NCI-H69 (cell line): ENCODE results near the gene SURF2.
"Not testable (repeated sequence)": the region's sequence is repeated elsewhere in the genome, so short reads cannot be mapped to it uniquely, and the experiment has no call there.

ENCODE experiments used
- DNase-seq: peaks from one replicate; lab custom pipeline; 2025; lab: John Stamatoyannopoulos, UW

Gene SURF2

DNA sequence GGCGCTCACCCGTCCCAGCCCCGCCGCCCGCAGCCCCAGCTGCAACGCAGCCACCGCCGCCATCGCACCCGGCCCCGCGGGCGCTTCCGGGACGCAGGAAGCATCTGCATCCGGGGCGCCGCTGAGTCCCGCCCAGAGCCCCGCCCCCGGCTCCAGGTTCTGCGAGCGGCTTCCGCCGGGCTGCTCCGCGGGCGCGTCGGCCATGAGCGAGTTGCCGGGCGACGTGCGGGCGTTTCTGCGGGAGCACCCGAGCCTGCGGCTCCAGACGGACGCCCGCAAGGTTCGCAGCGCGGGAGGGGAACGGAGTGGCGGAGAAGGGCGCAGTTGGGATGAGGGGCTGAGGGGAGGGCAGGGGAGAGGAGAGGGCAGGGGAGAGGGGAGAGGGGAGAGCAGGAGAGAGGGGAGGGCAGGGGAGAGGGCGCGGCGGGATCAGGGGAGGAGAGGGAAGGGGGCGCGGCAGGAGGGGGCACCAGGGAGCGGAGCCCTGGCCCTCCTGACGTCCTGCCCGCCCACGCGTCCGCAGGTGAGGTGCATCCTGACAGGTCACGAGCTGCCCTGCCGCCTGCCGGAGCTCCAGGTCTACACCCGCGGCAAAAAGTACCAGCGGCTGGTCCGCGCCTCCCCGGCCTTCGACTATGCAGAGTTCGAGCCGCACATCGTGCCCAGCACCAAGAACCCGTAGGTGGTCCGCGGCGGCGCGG is at the start of gene SURF2, which contains the start of gene SURF1:
Gene SURF2, plus strand, starts transcription at position 160 of the 701 bp plus-strand sequence. Its CDS starts 43 bp downstream, at position 203.
Gene SURF1, minus strand, starts transcription at position 97 of the 701 bp plus-strand sequence. Its CDS starts 34 bp downstream, at position 63.
- peak; percentile 94 for DNase-seq

DNA sequence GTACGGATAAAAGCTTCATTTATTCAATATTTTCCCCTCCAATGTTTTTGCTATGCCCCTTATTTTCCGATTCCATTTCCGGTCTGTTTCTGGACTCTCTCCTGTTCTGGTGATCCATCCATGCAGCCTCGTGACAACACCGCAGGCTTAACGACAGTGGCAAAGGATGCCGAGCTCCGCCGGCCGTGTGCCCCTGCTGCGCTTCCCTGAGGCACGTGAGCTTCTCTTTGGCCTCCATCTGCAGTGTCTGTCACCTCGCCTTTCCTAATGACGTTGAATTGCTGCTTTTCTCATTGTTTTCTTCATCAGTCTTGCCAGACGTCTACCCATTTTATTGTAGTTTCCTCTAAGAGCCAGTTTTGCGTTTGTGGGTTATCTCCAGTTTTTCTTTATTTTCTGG is 49.0 kb upstream of the SURF2 start:
- no peak for DNase-seq

DNA sequence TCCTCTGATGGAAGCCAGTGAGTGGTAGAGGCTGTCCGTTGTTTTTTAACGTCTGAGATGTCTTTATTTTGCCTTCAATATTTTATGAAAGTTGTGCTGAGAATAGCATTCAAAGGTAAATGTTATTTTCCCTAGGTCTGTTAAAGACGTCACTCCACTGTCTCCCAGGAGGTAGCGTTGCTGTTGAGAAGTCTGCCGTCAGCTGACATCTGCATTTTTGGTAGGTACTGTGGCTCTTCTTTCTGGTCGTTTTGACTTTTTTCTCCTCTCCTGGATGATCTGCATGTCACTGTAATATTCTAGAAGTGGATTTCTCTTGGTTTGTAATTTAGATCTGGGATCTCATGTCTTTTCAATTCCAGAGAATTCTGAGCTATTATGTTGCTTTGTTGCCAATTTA is 46.7 kb upstream of the SURF2 start:
- no peak for DNase-seq

DNA sequence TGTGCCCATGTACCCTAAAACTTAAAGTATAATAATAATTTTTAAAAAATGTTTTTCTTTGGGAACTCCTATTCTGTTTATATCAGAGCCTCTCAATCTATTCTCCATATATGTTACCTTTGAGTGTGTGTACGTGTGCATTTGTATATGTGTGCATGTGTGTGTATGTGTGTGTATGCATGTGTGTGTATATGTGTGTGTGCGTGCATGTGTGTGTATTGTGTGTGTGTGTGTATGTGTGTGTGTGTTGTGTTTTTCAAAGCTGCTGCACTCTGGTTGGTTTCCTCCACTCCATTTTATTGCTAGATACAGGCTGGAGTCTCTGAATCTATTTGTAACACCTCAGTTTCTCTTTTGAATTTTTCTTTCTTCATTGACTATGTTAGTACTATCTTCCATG is 40.4 kb upstream of the SURF2 start:
- DNase-seq: no peak

DNA sequence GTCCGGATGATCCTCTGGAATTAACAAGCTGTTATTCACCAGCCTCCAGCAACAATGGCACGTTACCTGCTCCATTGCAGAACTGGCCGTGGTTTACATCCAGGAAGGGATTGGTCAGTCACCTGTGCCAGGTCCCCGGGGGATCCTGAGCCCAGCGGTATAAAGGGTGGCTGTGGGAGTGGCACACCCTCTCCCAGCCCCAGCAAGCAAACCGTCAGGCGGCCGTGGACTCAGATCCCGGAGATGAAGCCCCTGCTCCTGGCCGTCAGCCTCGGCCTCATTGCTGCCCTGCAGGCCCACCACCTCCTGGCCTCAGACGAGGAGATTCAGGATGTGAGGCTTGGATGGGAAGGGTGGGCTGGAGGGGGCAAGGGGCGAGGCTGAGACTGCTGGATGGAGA is 38.8 kb upstream of the SURF2 start:
- not testable (repeated sequence) for DNase-seq

DNA sequence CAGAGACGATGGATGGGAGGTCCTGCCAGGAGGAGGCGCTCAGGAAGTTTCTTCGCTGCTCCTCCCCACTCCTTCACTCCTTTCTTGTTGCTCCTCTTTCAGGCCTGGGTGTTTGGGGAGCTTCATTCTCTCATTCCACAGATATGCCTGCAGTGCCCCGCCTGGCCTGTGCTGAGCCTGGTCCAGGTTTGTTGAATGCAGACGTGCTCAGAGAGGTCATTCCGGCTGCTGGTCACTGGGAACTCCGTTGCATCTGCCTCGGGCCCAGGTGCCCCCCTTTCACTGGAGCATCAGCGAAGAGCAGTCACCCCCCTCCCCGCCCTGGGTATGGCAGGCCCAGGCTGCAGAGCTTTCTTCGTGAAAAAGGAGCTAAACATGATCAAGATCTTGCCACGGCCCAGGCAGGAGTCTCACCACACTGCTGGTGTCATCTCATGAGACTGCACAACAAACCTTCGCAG is 35.9 kb upstream of the SURF2 start:
- DNase-seq: no peak

DNA sequence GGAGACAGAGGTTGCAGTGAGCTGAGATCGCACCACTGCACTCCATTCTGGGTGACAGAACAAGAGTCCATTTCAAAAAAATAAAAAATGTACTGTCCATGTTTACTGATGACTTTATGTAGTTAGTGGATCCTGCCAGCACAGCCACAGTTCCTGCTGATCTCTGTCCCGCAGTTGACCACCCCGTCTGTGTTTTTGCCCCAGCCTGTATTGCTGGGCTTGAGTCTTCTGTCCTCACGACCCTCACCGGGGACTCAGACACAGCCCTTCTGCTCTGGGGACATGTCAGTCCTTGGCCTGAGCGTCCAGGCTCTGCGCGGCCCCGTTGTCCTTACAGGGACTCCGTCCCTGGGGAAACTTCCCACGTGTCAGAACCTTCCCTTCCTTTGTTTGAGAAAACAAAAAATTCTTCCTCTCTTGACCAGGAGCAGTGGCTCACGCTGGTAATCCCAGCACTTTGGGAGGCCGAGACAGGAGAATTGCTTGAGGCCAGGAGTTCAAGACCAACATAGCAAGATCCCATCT is 34.9 kb upstream of the SURF2 start:
- DNase-seq: no peak

DNA sequence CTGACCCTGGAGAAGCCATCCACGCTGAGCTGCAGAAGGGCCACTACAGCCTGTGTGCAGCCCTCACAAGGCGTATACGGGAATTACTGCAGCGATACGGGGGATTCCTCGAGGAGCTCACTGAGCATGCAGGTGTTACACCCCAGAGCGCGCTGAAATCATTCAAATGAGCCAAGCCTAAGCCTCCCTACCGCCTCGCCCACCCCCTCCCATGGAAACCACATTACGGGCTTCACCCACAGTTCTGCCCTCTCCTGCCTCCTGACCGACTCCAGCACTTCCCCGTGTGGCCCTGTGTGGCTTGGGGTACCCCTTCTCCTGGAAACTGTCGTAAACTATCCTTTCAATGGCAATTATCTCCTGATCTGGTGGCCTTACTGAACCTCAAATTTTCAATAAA is 33.6 kb upstream of the SURF2 start:
- no peak for DNase-seq

DNA sequence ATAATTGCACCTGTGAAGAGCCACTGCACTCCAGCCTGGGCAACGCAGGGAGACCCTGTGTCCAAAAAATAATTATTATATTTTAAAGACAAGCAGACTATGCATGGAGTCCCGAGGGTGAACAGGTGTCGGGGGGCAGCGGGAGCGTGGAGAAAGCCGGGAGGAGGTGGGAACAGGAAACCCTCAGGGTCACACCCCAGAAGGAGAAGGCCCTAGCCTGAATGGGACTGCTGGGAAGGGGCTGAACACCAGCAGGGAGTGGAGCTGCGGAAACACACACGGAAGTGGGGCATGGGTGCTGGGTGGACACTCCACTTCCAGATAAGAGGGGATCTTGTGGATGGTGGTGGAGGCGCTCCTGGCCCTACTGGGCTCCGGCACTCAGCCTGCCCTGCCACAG is 33.1 kb upstream of the SURF2 start:
- DNase-seq: no peak

DNA sequence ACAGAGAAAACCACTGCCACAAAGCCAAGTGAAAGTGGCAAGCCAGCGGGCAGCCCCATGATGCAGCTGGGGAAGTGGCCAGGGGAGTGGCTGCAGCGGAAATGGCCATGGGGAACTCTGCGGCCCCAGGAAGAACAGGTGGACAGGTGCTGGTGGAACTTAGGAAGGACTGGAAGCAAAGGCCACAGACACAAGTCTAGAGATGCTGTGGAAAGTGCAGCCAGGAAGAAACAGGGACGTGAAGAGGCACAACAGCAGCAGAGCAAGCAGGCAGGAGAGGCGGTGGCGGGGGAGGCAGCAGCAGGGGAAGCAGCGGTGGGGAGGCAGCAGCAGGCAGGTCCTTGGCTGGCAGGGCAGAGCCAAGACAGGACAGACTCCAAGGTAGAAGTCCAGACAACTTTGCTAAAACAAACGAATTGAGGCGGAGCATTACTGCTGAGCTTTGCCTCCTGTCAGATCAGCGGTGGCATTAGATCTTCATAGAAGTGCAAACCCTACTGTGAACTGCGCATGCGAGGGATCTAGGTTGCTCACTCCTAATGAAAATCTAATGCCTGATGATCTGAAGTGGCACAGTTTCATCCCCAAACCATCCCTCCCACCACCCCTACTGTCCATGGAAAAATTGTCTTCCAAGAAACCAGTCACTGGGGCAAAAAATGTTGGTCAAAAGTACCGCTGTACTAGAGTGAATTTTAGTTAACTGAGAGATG is 32.2 kb upstream of the SURF2 start:
- no peak for DNase-seq

DNA sequence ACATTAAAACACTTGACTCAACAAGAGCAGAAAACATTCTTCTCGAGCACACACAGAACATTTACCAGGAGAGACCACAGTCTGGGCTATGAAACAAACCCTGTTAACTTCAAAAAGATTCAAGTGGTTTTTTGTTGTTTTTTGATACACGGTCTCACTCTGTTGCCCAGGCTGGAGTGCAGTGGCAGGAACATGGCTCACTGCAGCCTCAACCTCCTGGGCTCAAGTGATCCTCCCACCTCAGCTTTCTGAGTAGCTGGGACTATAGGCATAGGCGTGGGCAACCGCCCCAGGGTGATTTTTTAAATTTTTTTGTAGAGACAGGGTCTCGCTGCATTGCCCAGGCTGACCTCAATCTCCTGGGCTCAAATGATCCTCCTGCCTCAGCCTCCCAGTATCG is 29.3 kb upstream of the SURF2 start:
- not testable (repeated sequence) for DNase-seq

DNA sequence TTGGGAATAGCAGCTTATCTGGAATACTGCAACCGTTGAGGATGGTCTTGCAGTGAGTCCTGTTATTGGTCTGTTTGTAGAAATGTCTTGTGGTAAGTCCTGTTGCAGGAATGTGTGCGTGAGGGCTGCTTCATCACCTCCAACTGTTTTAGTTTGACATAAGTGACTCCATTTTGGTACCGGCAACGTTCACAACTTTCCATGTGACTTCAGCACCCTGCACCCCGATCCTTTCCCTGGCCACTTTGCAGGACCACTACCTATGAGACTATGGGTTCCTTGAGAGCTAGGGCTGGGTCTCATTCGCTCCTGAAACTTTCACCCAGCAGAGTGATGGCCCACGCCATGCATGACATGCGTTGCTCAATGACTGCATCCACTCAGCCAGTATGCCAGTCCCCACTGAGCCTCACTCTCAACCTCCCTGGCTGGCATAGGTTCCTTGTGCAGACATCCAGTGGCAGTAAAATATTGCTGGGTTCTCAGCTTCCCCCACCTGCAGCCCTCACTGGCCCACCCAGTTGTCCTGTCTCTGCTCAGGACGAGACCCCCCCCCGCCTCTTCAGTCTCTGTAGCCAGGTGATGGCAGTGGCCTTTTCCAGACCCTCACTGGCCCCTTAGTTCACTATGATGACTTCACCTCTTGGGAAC is 28.4 kb upstream of the SURF2 start:
- DNase-seq: no peak

DNA sequence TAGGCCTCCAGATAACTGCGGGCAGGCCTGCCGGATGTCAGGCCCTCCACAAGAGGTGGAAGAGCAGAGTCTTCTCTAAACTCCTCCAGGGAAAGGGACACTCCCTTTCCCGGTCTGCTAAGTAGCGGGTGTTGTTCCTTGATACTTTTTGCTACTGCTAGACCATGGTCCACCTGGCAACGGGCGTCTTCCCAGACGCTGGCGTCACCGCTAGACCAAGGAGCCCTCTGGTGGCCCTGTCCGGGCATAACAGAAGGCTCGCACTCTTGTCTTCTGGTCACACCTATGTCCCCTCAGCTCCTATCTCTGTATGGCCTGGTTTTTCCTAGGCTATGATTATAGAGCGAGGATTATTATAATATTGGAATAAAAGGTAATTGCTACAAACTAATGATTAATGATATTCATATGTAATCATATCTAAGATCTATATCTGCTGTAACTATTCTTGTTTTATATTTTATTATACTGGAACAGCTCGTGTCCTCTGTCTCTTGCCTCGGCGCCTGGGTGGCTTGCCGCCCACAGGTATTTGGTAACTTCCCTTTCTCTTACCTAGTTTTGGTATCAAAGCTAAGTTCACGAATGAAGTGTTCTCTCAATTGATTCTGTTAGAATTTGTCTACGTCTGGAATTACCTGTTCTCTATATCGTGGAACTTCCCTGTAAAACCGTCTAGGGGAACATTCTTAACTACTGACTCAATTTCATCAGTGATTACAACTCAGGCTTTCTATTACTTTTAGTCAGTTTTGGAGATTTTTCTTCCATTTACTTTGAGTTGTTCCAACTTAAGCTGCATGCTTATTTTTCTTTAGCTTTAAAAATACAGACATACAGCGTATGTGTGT is 26.8 kb upstream of the SURF2 start:
- peak; percentile 43 for DNase-seq

DNA sequence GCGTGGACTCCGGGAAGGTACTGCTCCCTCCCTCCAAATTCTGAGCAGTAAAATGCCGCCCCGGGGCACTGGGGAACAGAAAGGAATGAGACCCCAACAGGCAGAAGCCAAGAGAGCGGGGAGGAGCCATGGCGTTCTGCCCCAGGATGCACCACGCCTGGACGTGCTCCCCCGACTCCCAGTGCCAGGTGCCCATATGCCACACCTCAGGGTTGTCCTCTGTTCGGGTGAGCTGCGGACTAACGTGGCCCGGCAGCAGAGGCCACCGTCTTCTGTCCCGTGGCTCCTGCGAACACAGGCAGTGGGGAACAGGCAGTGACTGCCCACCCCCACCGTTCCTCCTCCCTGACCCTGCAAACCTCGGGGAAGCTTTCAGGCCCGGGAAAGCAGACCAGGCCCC is 25.1 kb upstream of the SURF2 start:
- DNase-seq: no peak

DNA sequence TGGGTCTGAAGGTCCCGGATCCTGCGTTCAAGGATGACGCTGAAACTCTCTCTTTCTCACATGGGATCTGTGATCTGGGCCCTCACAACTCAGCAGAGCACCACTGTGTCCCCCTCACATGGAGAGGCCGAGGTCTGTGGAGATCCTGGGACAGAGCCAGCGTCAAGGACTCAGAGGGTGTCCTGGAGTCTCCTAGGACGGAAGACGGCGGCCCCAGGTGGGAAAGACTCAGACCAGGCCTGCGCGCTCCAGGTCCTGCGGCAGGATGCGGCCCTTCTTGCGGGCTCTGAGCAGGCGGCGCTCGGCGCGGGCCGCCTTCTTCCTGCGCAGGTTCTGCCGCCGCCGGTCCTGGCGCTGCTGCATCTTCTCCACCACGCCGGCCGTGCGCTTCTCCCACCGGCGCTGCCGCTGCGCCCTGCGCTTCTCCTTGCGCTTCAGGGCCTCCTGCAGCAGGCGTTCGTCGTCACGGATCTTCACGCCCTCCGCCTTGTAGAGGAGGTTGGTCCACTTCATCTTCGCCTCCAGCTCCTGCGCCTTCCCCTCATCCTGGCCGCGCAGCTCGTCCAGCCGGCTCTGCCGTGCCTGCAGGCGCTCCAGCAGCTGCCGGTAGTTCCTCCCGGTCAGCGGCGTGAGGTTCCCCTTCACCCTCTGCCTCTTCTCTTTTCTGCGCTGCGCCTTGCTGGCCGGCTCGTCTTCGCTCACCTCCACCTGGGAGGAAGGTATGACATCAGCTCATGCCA is 24.5 kb upstream of the SURF2 start:
- DNase-seq: no peak

DNA sequence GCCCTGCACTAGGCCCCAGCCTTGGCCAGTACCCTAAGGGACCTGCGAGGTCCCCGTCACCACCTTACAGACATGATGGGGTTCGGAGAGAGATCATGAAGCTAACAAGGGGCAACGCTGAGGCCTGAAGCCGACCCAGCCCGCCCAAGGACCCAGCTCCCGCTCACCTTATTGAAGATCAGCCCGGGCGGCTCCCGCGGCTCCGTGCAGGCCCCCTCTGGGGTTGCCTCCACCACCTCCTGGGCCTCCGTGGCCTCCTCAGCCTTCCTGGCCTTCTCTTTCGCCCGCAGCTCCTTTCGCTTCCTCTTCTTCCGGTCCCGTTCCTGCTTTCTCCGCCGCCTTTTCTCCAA is 24.0 kb upstream of the SURF2 start:
- DNase-seq: no peak

DNA sequence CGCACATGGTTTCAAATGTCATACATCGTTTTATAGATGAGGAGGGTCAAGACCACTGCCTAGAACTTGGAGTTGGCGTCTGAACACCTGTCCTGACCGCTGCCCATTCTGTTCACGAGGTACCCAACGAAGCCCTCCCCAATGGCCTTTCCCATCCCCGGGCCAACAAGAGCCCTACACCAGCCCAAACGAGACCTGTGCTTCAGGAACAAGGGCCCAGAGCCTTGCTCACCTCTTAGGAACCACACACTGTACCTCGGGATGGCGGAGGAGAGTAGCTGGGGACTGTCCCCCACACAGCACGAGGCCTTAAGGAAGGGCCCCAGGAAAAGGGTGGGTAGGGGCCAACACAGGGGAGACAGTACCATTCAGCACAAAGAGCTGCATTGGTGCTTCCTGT is 23.3 kb upstream of the SURF2 start:
- DNase-seq: no peak

DNA sequence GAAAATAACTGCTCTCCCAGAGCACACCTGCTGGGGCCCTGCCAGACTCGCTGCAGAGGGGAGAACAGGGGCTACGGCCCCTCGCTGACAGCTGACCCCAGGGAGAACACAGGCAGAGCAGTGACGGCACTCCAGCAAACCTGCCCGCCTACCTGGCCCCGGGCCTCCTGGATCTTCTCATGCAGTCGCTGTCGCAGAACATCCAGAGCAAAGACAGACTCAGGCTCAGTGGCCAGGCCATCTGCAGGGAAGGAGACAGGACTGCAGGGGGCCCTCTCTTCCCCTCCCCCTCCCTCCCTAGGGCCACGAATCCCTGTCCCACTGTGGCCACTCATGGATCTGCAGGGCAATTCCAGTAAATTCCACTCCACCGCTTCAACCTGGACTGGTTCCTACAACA is 22.8 kb upstream of the SURF2 start:
- DNase-seq: no peak

DNA sequence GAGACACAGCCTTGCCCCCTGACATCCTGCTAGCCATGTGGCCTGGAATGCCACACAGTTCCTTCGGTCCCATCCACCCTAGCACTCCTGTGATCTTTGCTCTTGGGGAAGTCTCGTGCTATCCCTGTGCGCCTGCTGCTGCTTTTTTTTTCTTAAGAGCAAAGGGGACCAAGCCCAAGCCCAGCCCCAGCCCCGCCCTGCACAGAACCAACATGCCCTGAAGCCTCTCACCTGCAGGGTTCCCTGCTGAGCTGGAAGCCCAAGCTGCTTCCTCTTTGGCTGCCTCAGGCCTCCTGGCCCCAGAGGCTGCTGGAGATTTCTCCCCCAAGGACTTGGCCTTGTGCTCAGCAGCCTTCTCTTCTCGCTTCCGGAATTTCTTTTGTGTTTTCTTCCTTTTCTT is 22.2 kb upstream of the SURF2 start:
- DNase-seq: peak; percentile 55

DNA sequence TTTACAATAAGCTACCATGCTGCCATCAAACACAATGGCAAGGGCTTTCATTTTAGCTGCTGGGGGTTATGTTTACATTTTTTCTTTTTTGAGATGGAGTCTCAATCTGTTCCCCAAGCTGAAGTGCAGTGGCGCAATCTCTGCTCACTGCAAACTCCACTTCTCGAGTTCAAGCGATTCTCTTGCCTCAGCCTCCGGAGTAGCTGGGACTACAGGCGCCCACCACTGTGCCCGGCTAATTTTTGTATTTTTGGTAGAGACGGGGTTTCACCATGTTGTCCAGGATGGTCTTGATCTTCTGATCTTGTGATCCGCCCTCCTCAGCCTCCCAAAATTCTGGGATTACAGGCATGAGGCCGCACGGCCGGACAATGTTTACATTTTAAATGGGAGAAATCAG is 21.5 kb upstream of the SURF2 start:
- not testable (repeated sequence) for DNase-seq
